ENCODE measurements around the gene IZUMO1.

DNA sequence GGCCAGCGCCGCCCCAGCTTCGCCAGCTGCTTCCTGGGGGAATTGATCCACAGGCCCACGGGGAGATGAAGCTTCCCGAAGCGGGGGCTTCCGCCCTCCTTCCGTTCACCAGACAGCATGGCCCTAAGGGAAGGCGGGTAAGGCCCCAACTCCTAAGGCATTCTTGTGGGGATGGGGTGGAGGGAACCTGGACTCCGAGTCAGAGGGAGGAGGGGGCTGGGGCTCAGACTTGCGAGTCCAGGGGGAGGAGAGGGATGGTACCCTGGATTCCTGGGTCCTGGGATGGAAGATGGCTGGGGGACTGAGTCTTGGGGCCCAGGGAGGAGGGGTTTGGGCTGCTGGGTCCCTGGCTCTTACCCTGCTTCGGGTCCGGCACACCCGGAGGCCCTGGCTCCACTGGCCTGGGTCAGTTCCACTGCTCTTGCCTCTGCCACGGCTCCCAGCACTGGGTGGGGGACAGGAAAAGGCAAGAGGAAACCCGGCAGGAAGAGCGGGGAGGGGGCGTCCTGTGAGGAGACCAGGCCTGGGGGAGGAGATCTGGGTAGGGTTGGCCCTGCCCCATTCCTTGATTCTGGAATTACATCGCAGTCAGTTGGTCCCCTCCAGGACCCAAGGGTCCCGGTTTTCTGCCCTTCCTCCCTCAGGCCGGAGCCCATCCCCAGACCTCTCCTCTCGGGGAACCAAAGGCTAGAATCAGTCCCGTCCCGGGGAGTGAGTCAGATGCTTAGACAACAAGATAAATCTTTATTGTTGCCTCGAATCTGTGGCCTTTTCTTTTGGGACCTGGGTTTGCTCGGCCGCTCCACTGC lies 6.3 kb downstream of the IZUMO1 start, which contains the start of gene RASIP1:
- TF ChIP-seq CTCF (conservative IDR thresholded peaks at IDR 0.05; ENCODE audit: low read depth, low read length): no peak
- no peak for TF ChIP-seq EZH2 (IDR thresholded peaks at IDR 0.05; ENCODE audit: borderline replicate concordance, low read depth, low read length, poor library complexity, severe bottlenecking)
